HepG2 (cell line): Measurements from ENCODE around the gene UBE2S. TPM values are rescaled to one million over a fixed set of nuclear protein-coding genes. Genes with fewer than 3 reads are reported as not detected.

ENCODE experiments used
- ARHGAP35 ChIP-seq: sonication (generic); formaldehyde crosslinking; IDR thresholded peaks from 2 replicates; pipeline ENCODE4 v1.9.0; 2022; ENCODE audit warnings: mild to moderate bottlenecking, inconsistent platforms, moderate library complexity, missing genetic modification reagents, borderline replicate concordance
- BORCS8-MEF2B ChIP-seq: sonication (generic); formaldehyde crosslinking; IDR thresholded peaks from 2 replicates; pipeline ENCODE4 v1.8.0; 2022; ENCODE audit warnings: mild to moderate bottlenecking, missing genetic modification reagents
- GLI4 ChIP-seq: sonication (generic); formaldehyde crosslinking; IDR thresholded peaks from 2 replicates; pipeline ENCODE4 v1.5.1; 2020; ENCODE audit warnings: missing genetic modification reagents, mild to moderate bottlenecking, moderate library complexity, borderline replicate concordance
- IRX3 ChIP-seq: sonication (generic); formaldehyde crosslinking; IDR thresholded peaks from 2 replicates; pipeline ENCODE4 v1.8.1; 2023; ENCODE audit warnings: mild to moderate bottlenecking, low read depth, missing genetic modification reagents, borderline replicate concordance
- MTF2 ChIP-seq: sonication (generic); formaldehyde crosslinking; IDR thresholded peaks from 2 replicates; pipeline ENCODE4 v1.5.0; 2020; ENCODE audit warnings: missing genetic modification reagents, borderline replicate concordance
- RBM22 ChIP-seq: fragments of 200-400 bp; formaldehyde crosslinking; optimal IDR thresholded peaks from 2 replicates; pipeline ENCODE3; 2017; ENCODE audit warnings: mild to moderate bottlenecking, low read length, moderate library complexity
- SNAPC2 ChIP-seq: sonication (generic); formaldehyde crosslinking; IDR thresholded peaks from 2 replicates; pipeline ENCODE4 v1.8.1; 2022; ENCODE audit warnings: mild to moderate bottlenecking, missing genetic modification reagents
- SOX13 ChIP-seq, 3 experiments: fragments of 450-650 bp in 1 of 3; sonication (generic) in 1 of 3; formaldehyde crosslinking in 1 of 3; IDR thresholded peaks in 2 of 3; conservative IDR thresholded peaks in 1 of 3; 2 replicates each; pipeline versions ENCODE4 v1.5.0 to v1.6.1; 2016 to 2020; ENCODE audit warnings: antibody characterized with exemption in 1 of 3, mild to moderate bottlenecking in 1 of 3, missing compliant biosample characterization in 1 of 3, missing genetic modification reagents in 1 of 3, moderate library complexity in 1 of 3
- TRIM24 ChIP-seq: sonication (generic); formaldehyde crosslinking; IDR thresholded peaks from 2 replicates; pipeline ENCODE4 v1.8.0; 2022; ENCODE audit warnings: mild to moderate bottlenecking, missing genetic modification reagents
- ZBTB38 ChIP-seq: sonication (generic); formaldehyde crosslinking; IDR thresholded peaks from 2 replicates; pipeline ENCODE4 v1.5.1; 2020; ENCODE audit warnings: mild to moderate bottlenecking, missing genetic modification reagents
- ZFP41 ChIP-seq: sonication (generic); formaldehyde crosslinking; IDR thresholded peaks from 2 replicates; pipeline ENCODE4 v1.4.0; 2020; ENCODE audit warnings: mild to moderate bottlenecking, missing genetic modification reagents, borderline replicate concordance
- ZIK1 ChIP-seq: sonication (generic); formaldehyde crosslinking; IDR thresholded peaks from 2 replicates; pipeline ENCODE4 v1.5.0; 2020; ENCODE audit warnings: mild to moderate bottlenecking, low read depth, missing genetic modification reagents, borderline replicate concordance
- ZKSCAN5 ChIP-seq: sonication (generic); formaldehyde crosslinking; IDR thresholded peaks from 2 replicates; pipeline ENCODE4 v1.5.1; 2020; ENCODE audit warnings: mild to moderate bottlenecking, missing genetic modification reagents
- ZNF235 ChIP-seq: sonication (generic); formaldehyde crosslinking; IDR thresholded peaks from 2 replicates; pipeline ENCODE4 v1.8.1; 2023; ENCODE audit warnings: mild to moderate bottlenecking, missing genetic modification reagents, borderline replicate concordance
- ZNF441 ChIP-seq: sonication (generic); formaldehyde crosslinking; IDR thresholded peaks from 2 replicates; pipeline ENCODE4 v1.7.0; 2021; ENCODE audit warnings: missing genetic modification reagents, borderline replicate concordance
- ZNF556 ChIP-seq: sonication (generic); formaldehyde crosslinking; IDR thresholded peaks from 2 replicates; pipeline ENCODE4 v1.4.0; 2020; ENCODE audit warnings: mild to moderate bottlenecking, missing genetic modification reagents, borderline replicate concordance
- ZNF619 ChIP-seq: sonication (generic); formaldehyde crosslinking; IDR thresholded peaks from 2 replicates; pipeline ENCODE4 v1.4.0; 2020; ENCODE audit warnings: mild to moderate bottlenecking, missing genetic modification reagents
- ZNF678 ChIP-seq: sonication (generic); formaldehyde crosslinking; IDR thresholded peaks from 2 replicates; pipeline ENCODE4 v1.4.0; 2020; ENCODE audit warnings: mild to moderate bottlenecking, missing genetic modification reagents
- ZNF790 ChIP-seq: sonication (generic); formaldehyde crosslinking; IDR thresholded peaks from 2 replicates; pipeline ENCODE4 v1.8.0; 2022; ENCODE audit warnings: missing genetic modification reagents, mild to moderate bottlenecking, borderline replicate concordance
- polyA plus RNA-seq, 8 experiments: library from polyadenylated mRNA; depleted of rRNA in 3 of 8; stranded (reverse) in 7 of 8; unstranded in 1 of 8; fragments of >200 nt; fragmentation: Illumina TruSeq in 4 of 8; extraction: Trizol in 4 of 8; gene quantifications; 2 replicates each; pipeline versions ENCODE4 v1.2.1 to v1.2.3, GENCODE V29; 2011 to 2016; ENCODE audit warnings: low read depth in 4 of 8, missing spikeins in 1 of 8, mixed read lengths in 1 of 8; ENCODE audit not compliant: insufficient read depth in 1 of 8
- total RNA-seq, 5 experiments: library from RNA; depleted of rRNA; stranded (reverse); fragments of >200 nt; fragmentation: Illumina TruSeq; extraction: Trizol; gene quantifications; 2 replicates each; pipeline ENCODE4 v1.2.3, GENCODE V29; 2016; ENCODE audit warnings: low read depth in 1 of 5
- TF ChIP-seq, protein P1 (sequence below), 2 experiments: fragments of 450-650 bp in 1 of 2; sonication (generic) in 1 of 2; formaldehyde crosslinking in 1 of 2; IDR thresholded peaks; 2 replicates each; pipeline versions ENCODE4 v1.6.1 to v1.8.0; 2016 to 2022; ENCODE audit warnings: antibody characterized with exemption in 1 of 2, mild to moderate bottlenecking in 1 of 2, missing genetic modification reagents in 1 of 2

The UBE2S gene
- total and polyA plus RNA-seq, 2 of the 13 experiments (the other 11 are each of a cell fraction or from before 2014, with no cell fraction given), result 32.2 to 39.3 TPM

- TF ChIP-seq, protein P1, sequence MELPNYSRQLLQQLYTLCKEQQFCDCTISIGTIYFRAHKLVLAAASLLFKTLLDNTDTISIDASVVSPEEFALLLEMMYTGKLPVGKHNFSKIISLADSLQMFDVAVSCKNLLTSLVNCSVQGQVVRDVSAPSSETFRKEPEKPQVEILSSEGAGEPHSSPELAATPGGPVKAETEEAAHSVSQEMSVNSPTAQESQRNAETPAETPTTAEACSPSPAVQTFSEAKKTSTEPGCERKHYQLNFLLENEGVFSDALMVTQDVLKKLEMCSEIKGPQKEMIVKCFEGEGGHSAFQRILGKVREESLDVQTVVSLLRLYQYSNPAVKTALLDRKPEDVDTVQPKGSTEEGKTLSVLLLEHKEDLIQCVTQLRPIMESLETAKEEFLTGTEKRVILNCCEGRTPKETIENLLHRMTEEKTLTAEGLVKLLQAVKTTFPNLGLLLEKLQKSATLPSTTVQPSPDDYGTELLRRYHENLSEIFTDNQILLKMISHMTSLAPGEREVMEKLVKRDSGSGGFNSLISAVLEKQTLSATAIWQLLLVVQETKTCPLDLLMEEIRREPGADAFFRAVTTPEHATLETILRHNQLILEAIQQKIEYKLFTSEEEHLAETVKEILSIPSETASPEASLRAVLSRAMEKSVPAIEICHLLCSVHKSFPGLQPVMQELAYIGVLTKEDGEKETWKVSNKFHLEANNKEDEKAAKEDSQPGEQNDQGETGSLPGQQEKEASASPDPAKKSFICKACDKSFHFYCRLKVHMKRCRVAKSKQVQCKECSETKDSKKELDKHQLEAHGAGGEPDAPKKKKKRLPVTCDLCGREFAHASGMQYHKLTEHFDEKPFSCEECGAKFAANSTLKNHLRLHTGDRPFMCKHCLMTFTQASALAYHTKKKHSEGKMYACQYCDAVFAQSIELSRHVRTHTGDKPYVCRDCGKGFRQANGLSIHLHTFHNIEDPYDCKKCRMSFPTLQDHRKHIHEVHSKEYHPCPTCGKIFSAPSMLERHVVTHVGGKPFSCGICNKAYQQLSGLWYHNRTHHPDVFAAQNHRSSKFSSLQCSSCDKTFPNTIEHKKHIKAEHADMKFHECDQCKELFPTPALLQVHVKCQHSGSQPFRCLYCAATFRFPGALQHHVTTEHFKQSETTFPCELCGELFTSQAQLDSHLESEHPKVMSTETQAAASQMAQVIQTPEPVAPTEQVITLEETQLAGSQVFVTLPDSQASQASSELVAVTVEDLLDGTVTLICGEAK (IDR thresholded peaks at IDR 0.05), result no peak
- TF ChIP-seq, protein P1 (CRISPR knock-in tag; IDR thresholded peaks at IDR 0.05), result peak; percentile 18; the same call in 1 of the 2 replicates
- no peak for TF ChIP-seq GLI4
- no peak for TF ChIP-seq IRX3 (CRISPR knock-in tag)
- TF ChIP-seq ZNF235 (CRISPR knock-in tag), result no peak
- no peak for TF ChIP-seq TRIM24 (CRISPR knock-in tag)
- 0 out of 2 replicates have a peak, but pooled peaks have one; percentile 54 for TF ChIP-seq ARHGAP35
- TF ChIP-seq ZIK1 (CRISPR knock-in tag), result peak; percentile 59; the same call in 1 of the 2 replicates
- TF ChIP-seq SNAPC2 (CRISPR knock-in tag), result peak; percentile 63; the same call in 1 of the 2 replicates
- no peak for TF ChIP-seq RBM22
- no peak for TF ChIP-seq MTF2 (CRISPR knock-in tag)
- TF ChIP-seq ZNF619 (CRISPR knock-in tag), result no peak
- TF ChIP-seq ZNF441, result 0 out of 2 replicates have a peak, but pooled peaks have one; percentile 57
- TF ChIP-seq ZBTB38 (CRISPR knock-in tag), result no peak; the same call in 1 of the 2 replicates
- no peak for TF ChIP-seq SOX13 (IDR thresholded peaks at IDR 0.05)
- no peak for TF ChIP-seq SOX13 (CRISPR knock-in tag; conservative IDR thresholded peaks at IDR 0.05 in 1 of 2, IDR thresholded peaks at IDR 0.05 in 1 of 2)
- 0 out of 2 replicates have a peak, but pooled peaks have one; percentile 67 for TF ChIP-seq ZNF556 (CRISPR knock-in tag)
- TF ChIP-seq ZNF678 (CRISPR knock-in tag), result 0 out of 2 replicates have a peak, but pooled peaks have one; percentile 67
- TF ChIP-seq ZFP41 (CRISPR knock-in tag), result no peak
- TF ChIP-seq ZKSCAN5, result no peak
- peak; percentile 69 for TF ChIP-seq BORCS8-MEF2B (CRISPR knock-in tag)
- no peak for TF ChIP-seq ZNF790 (CRISPR knock-in tag)
Observed at GRCh38 chr19:55407800-55408532, 378 bp upstream of the UBE2S start (continued).
